ENCODE measurements around the gene KLHL14.
"Not testable (repeated sequence)": the region's sequence is repeated elsewhere in the genome, so short reads cannot be mapped to it uniquely, and the experiment has no call there.

Gene KLHL14

DNA sequence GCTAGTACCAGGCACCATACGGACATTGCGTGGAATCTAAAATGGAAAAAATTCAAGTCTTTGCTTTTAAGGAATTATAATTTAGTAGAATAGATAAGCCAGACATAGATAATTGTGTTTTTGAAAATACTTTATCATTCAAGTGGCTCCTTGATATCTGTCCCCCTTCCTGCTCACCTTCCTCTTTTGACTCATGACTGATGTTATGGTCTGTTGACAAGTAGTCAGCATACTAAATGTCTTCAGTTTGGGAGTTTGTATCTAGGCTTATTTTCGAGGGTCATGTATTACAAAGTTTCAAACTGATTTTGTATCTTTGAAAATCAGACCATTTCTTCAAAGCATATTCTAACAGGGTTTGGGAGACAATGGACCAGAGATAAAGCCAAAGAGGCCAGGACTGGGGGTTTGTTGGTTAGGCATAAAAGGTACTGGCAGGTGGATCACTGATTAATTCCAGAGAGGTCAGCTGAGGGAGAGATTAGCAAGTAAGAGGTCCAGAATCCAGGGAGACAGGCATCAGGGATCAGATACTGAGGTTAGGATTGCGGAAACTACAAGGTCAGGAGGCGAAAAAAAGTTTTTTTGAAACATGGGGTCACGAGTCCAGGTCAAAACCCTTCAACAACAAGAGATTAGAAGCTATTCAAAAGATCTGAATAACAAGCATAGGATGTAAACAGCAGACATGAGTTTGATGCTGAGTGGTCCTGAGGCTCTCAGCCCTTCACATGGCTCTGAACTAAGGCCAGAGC is 31.5 kb upstream of the KLHL14 start:
- TF ChIP-seq, protein P1, sequence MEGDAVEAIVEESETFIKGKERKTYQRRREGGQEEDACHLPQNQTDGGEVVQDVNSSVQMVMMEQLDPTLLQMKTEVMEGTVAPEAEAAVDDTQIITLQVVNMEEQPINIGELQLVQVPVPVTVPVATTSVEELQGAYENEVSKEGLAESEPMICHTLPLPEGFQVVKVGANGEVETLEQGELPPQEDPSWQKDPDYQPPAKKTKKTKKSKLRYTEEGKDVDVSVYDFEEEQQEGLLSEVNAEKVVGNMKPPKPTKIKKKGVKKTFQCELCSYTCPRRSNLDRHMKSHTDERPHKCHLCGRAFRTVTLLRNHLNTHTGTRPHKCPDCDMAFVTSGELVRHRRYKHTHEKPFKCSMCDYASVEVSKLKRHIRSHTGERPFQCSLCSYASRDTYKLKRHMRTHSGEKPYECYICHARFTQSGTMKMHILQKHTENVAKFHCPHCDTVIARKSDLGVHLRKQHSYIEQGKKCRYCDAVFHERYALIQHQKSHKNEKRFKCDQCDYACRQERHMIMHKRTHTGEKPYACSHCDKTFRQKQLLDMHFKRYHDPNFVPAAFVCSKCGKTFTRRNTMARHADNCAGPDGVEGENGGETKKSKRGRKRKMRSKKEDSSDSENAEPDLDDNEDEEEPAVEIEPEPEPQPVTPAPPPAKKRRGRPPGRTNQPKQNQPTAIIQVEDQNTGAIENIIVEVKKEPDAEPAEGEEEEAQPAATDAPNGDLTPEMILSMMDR (IDR thresholded peaks at IDR 0.05; ENCODE audit: low read depth, low read length, missing control alignments) = no peak
- H3K4me3 ChIP-seq (ENCODE audit: low read depth, low read length) = no peak overlapping the region
- DNase-seq (ENCODE audit: low read depth) = no peak

DNA sequence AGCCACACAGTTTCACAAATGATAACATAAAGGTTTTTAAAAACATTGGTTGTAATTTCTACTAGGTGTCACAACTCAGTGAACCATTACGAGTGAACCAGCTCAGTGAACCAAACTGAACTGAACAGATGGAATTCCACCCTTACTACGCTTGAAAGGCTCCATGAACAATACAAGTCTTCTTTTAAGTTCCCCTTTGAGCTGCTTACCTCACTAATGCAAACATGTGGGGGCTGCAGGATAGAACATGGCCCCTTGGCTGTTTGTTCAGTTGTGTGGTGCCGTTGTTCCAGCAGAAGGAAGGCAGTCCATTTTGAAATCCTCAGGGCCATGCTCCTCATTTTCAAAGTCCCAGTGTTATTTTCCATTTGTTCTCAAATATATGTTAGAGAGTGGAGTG is 30.7 kb upstream of the KLHL14 start:
- TF ChIP-seq, protein P1 (IDR thresholded peaks at IDR 0.05; ENCODE audit: low read depth, low read length, missing control alignments) = no peak
- DNase-seq (ENCODE audit: low read depth) = peak; percentile 19
- no peak overlapping the region for H3K4me3 ChIP-seq (ENCODE audit: low read depth, low read length)

DNA sequence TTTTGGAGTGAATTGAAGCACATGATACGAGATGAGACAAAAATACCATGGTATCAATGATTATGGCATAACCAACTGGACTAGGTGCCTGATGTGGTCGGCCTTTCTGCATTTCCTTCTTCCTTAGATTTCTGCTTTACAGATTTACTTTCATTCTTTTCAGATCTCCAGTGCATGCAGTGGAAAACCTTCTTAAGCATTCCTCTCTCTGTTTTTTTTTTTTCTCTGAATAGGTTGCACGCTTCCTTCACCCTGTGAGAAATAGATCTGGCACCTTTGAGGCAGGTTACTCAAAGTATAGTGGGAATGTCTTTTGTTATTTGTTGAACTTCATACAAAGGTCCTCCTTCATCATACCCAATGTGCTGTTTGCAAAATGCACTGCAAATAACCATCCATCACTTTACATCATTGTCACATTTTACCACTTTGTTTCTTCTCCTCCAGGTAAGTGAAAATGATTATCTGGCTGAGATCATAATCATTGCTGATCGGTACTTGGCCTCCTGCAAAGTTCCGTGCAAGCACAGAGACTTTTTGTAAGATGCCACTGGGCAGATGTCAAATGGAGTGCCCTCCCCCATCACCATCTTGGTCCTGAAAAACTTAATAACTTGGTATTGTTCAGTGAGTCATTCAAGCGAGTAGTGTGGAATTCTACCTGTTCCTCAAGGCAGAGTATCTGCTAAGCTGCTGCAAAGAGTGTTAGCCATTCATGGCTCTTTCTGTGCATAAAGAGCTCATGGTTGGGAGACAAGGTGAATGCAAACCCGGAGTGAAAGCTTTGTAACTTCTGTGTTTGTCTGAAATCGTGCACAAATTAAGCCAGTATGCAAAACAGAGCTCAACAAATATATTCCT is 30.0 kb upstream of the KLHL14 start:
- no peak for DNase-seq (ENCODE audit: low read depth)
- TF ChIP-seq, protein P1 (IDR thresholded peaks at IDR 0.05; ENCODE audit: low read depth, low read length, missing control alignments) = no peak
- H3K4me3 ChIP-seq (ENCODE audit: low read depth, low read length) = no peak overlapping the region

DNA sequence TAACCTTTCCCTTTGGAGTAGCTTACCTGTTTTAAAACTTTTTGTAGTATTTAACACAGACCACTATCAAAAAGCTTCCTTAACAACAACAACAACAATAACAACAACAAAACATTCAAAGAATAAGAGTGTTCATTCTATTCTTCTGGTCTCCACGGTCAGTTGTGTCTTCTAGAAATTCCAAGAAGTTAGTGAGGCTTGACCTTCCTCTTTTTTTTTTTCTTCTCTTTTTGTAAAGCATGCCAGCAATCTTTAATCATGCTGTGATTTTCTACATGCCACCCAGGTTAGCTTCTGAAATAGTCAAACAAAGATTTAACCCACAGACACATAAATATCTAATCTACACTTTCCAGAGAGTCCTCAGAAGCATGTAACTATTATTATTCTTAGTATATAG is 28.4 kb upstream of the KLHL14 start:
- no peak overlapping the region for H3K4me3 ChIP-seq (ENCODE audit: low read depth, low read length)
- DNase-seq (ENCODE audit: low read depth) = no peak
- TF ChIP-seq, protein P1 (IDR thresholded peaks at IDR 0.05; ENCODE audit: low read depth, low read length, missing control alignments) = no peak

DNA sequence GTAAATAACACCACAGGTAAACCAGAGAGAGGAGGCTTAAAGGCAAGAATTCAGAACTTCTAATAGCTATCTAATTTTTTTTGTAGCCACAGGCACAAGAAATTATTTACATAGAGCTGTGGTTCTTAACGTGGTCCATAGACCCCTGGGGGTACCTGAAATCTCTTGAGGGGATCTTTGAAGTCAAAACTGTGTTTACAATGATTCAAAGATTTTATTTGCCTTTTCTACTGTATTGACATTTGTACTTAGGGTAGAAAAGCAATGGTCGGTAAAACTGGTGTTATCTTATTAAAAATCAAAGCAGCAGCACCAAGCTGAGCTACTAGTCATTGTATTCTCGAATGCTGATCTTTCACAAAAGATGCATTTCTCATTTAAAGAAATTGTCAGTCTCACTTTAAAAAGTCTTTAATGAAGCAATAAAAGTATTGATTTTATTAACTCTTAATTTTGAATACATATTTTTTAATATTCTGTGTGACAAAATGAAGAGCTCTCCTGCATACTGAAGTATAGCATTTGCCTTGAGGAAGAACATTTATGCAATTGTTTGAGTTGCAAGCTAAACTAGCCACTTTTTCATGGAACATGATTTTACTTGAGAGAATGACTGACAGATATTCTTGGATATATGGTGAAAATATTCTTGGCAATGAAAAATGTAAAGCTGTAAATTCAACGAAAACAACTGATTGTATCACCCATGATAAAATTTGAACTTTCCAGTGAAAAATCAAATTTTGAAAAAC is 25.6 kb upstream of the KLHL14 start:
- TF ChIP-seq, protein P1 (IDR thresholded peaks at IDR 0.05; ENCODE audit: low read depth, low read length, missing control alignments) = no peak
- no peak for DNase-seq (ENCODE audit: low read depth)
- H3K4me3 ChIP-seq (ENCODE audit: low read depth, low read length) = no peak overlapping the region

DNA sequence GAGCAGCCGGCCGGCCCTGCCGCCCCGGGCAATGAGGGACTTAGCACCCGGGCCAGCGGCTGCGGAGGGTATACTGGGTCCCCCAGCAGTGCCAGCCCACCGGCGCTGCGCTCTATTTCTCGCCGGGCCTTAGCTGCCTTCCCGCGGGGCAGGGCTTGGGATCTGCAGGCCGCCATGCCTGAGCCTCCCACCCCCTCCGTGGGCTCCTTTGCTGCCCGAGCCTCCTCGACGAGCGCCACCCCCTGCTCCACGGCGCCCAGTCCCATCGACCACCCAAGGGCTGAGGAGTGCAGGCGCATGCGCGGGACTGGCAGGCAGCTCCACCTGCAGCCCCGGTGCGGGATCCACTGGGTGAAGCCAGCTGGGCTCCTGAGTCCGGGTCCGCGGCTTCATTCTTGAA is 21.8 kb upstream of the KLHL14 start:
- not testable (repeated sequence) for H3K4me3 ChIP-seq (ENCODE audit: low read depth, low read length); DNase-seq (ENCODE audit: low read depth)

DNA sequence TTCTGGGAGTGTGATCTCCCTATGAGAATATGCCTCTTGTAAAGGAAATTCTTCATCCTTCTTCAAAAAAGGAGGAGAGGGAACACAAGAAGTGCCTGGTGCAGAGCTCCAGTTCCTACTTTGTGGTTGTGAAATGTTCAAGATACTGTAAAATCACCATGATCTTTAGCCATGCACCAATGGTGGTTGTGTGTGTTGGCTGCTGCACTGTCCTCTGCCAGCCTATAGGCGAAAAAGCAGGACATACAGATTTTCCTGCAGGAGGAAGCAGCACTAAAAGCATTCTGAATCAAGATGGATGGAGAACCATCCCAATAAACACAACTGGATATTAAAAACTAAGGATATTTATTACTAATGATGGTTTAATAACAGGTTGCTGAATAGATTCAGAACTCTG is 6.2 kb upstream of the KLHL14 start:
- TF ChIP-seq, protein P1 (IDR thresholded peaks at IDR 0.05; ENCODE audit: low read depth, low read length, missing control alignments) = no peak
- DNase-seq (ENCODE audit: low read depth) = no peak
- no peak overlapping the region for H3K4me3 ChIP-seq (ENCODE audit: low read depth, low read length)
